ENCODE results near the gene NPAS4. TPM values are rescaled to one million over a fixed set of nuclear protein-coding genes. Genes with fewer than 3 reads are reported as not detected.

Gene NPAS4
- total RNA-seq, 1 experiment from 2014 or later = 0.79 TPM

- H3K9me3 Mint-ChIP-seq = peaks cover 23% of the 10 kb centered on the region
- H3K27ac Mint-ChIP-seq = no peak overlapping the region
- no peak for DNase-seq (ENCODE audit: low spot score)
- ATAC-seq = no peak
- ChIA-PET CTCF (interaction anchor here (0.7 to 3.5 kb wide), 3 partner anchors 10 to 56 kb away, joined by 3 to 52 read pairs (median 4); partner anchors contain the start of gene MRPL11), POLR2A (interaction anchor here (0.6 to 3.5 kb wide), 3 partner anchors 15 to 28 kb away, joined by 4 to 22 read pairs (median 5); partner anchors contain the start of genes DPP3 and MRPL11)
- peaks cover 18% of the 10 kb centered on the region for H3K36me3 Mint-ChIP-seq
- H3K4me1 Mint-ChIP-seq = peaks cover 39% of the 10 kb centered on the region
- peak overlapping the region; percentile 88 for H3K4me3 Mint-ChIP-seq
- TF ChIP-seq OVOL2 (CRISPR knock-in tag; IDR thresholded peaks at IDR 0.05; ENCODE audit: borderline replicate concordance) = no peak
- no peak for TF ChIP-seq ZNF263 (CRISPR knock-in tag; IDR thresholded peaks at IDR 0.05; ENCODE audit: low read depth)
- no peak for TF ChIP-seq RORB (CRISPR knock-in tag; IDR thresholded peaks at IDR 0.05)
- no peak for TF ChIP-seq MAX (CRISPR knock-in tag; IDR thresholded peaks at IDR 0.05)
- TF ChIP-seq FOXJ3 (CRISPR knock-in tag; IDR thresholded peaks at IDR 0.05; ENCODE audit: borderline replicate concordance) = no peak
- no peak for TF ChIP-seq ZNF232 (CRISPR knock-in tag; IDR thresholded peaks at IDR 0.05)
- no peak for TF ChIP-seq CDX4 (CRISPR knock-in tag; IDR thresholded peaks at IDR 0.05; ENCODE audit: borderline replicate concordance)
- TF ChIP-seq EMX1 (CRISPR knock-in tag; IDR thresholded peaks at IDR 0.05) = no peak
- TF ChIP-seq ZNF423 (CRISPR knock-in tag; IDR thresholded peaks at IDR 0.05) = no peak
- TF ChIP-seq ATF1 (CRISPR knock-in tag; IDR thresholded peaks at IDR 0.05) = no peak
- no peaks in the 10 kb centered on the region; the same call in 1 of the 2 replicates for H3K27me3 Mint-ChIP-seq (ENCODE audit: low read depth)
Measured at GRCh38 chr11:66464916-66465315, 44.1 kb downstream of the NPAS4 start.

GRCh38 chr11:66465373-66466224 lies 44.8 kb downstream of the NPAS4 start:
- no peak for TF ChIP-seq E2F5 (CRISPR knock-in tag; IDR thresholded peaks at IDR 0.05)
- no peak for TF ChIP-seq PREB (CRISPR knock-in tag; IDR thresholded peaks at IDR 0.05; ENCODE audit: borderline replicate concordance)
- TF ChIP-seq CDX4 (CRISPR knock-in tag; IDR thresholded peaks at IDR 0.05; ENCODE audit: borderline replicate concordance) = no peak
- no peak for TF ChIP-seq ZNF396 (CRISPR knock-in tag; IDR thresholded peaks at IDR 0.05; ENCODE audit: borderline replicate concordance)
- no peak for TF ChIP-seq ZNF281 (CRISPR knock-in tag; IDR thresholded peaks at IDR 0.05)
- TF ChIP-seq SMAD4 (CRISPR knock-in tag; IDR thresholded peaks at IDR 0.05) = no peak
- TF ChIP-seq RELA (CRISPR knock-in tag; IDR thresholded peaks at IDR 0.05; ENCODE audit: borderline replicate concordance) = no peak
- CTCF ChIA-PET = interaction anchor here (0.9 to 3.5 kb wide), 14 partner anchors 11 to 510 kb away, joined by 3 to 52 read pairs (median 12); partner anchors contain the start of genes CTSF, DPP3, MRPL11 and NPAS4
- Mint-ChIP-seq H3K27ac (peak overlapping the region; percentile 90), H3K4me3 (peak overlapping the region; percentile 88), H3K27me3 (ENCODE audit: low read depth) (no peaks in the 10 kb centered on the region; the same call in 1 of the 2 replicates), H3K4me1 (peaks cover 43% of the 10 kb centered on the region), H3K9me3 (peaks cover 23% of the 10 kb centered on the region), H3K36me3 (peaks cover 18% of the 10 kb centered on the region)
- POLR2A ChIA-PET = interaction anchor here (0.6 to 3.5 kb wide), 5 partner anchors 14 to 44 kb away, joined by 3 to 22 read pairs (median 5); partner anchors contain the start of genes DPP3 and MRPL11
- ATAC-seq (no peak), DNase-seq (ENCODE audit: low spot score) (no peak)
